PC-3 (cell line): ENCODE measurements around the gene RASSF4. TPM values are rescaled to one million over a fixed set of nuclear protein-coding genes. Genes with fewer than 3 reads are reported as not detected.

Experiments
- ATAC-seq: fragments of 200-7000 bp; cut with Tn5 transposase; 2 replicates; pipeline ENCODE4 v1.9.1; 2020; ENCODE audit warnings: mild to moderate bottlenecking, moderate library complexity
- BruUV-seq: library from RNA; stranded (reverse); fragments of 400-500 nt; replicated peaks from 2 replicates; lab custom pipeline; 2021; lab: Mats Ljungman, UMichigan
- CTCF ChIA-PET: fragments of 300-600 bp; sonication (Branson Sonifier 250); formaldehyde crosslinking; loops from one replicate; lab custom pipeline; 2022; ENCODE audit warnings: antibody characterized with exemption; lab: Charles Lee
- POLR2A ChIA-PET: fragments of 300-600 bp; sonication (Branson Sonifier 250); formaldehyde crosslinking; loops from one replicate; lab custom pipeline; 2022; ENCODE audit warnings: antibody characterized with exemption; ENCODE audit not compliant: unreplicated experiment; lab: Charles Lee
- DNase-seq: peaks from one replicate; pipeline ENCODE4 v3.0.0-alpha.2; 2015
- H2AFZ ChIP-seq: fragments of 300-600 bp; sonication (generic); 2 replicates; pipeline ENCODE4 v1.6.0; 2016; ENCODE audit warnings: antibody characterized with exemption, low read length
- H3F3A ChIP-seq: fragments of 300-600 bp; sonication (generic); one replicate; pipeline ENCODE4 v1.6.0; 2017; ENCODE audit warnings: antibody characterized with exemption, low read length, control low read depth, mild to moderate bottlenecking; ENCODE audit not compliant: unreplicated experiment
- H3K27ac ChIP-seq: fragments of 300-600 bp; sonication (generic); 2 replicates; pipeline ENCODE4 v1.5.1; 2016; ENCODE audit warnings: mild to moderate bottlenecking, low read length
- H3K27me3 ChIP-seq: fragments of 300-600 bp; sonication (generic); 2 replicates; pipeline ENCODE4 v1.6.1; 2016; ENCODE audit warnings: low read length, mixed read lengths
- H3K36me3 ChIP-seq: fragments of 300-600 bp; sonication (generic); 2 replicates; pipeline ENCODE4 v1.6.1; 2016; ENCODE audit warnings: low read depth, mixed run types, low read length, mixed read lengths
- H3K4me1 ChIP-seq: fragments of 300-600 bp; sonication (generic); 2 replicates; pipeline ENCODE4 v1.5.1; 2016; ENCODE audit warnings: low read length; ENCODE audit not compliant: insufficient read depth
- H3K4me2 ChIP-seq: fragments of 300-600 bp; sonication (generic); 2 replicates; pipeline ENCODE4 v1.6.0; 2016; ENCODE audit warnings: low read length
- H3K4me3 ChIP-seq: fragments of 300-600 bp; sonication (generic); 2 replicates; pipeline ENCODE4 v1.5.1; 2016; ENCODE audit warnings: mild to moderate bottlenecking, low read length, mixed read lengths
- H3K79me2 ChIP-seq: fragments of 300-600 bp; sonication (generic); 2 replicates; pipeline ENCODE4 v1.6.1; 2017; ENCODE audit warnings: low read length, mixed read lengths
- H3K9ac ChIP-seq: fragments of 300-600 bp; sonication (generic); 2 replicates; pipeline ENCODE4 v1.6.0; 2016; ENCODE audit warnings: mild to moderate bottlenecking, low read length
- H3K9me2 ChIP-seq: fragments of 300-600 bp; sonication (generic); replicated peaks from 2 replicates; pipeline ENCODE4 v1.6.1; 2016; ENCODE audit warnings: mixed run types, low read length, mixed read lengths
- H3K9me3 ChIP-seq: fragments of 300-600 bp; sonication (generic); 2 replicates; pipeline ENCODE4 v1.6.1; 2016; ENCODE audit warnings: low read length, mixed read lengths
- H4K20me1 ChIP-seq: fragments of 300-600 bp; sonication (generic); 2 replicates; pipeline ENCODE4 v1.6.1; 2016; ENCODE audit warnings: low read length, mixed read lengths
- CTCF ChIP-seq: fragments of 300-600 bp; sonication (generic); conservative IDR thresholded peaks from 2 replicates; pipeline ENCODE4 v1.5.1; 2017; ENCODE audit warnings: antibody characterized with exemption, low read depth, mild to moderate bottlenecking, low read length
- EZH2 ChIP-seq: fragments of 300-600 bp; sonication (generic); IDR thresholded peaks from one replicate; pipeline ENCODE4 v1.6.1; 2017; ENCODE audit warnings: antibody characterized with exemption, mild to moderate bottlenecking, low read length; ENCODE audit not compliant: unreplicated experiment
- EZH2phosphoT487 ChIP-seq: fragments of 300-600 bp; sonication (generic); IDR thresholded peaks from 2 replicates; pipeline ENCODE4 v1.6.1; 2018; ENCODE audit warnings: mild to moderate bottlenecking, antibody characterized with exemption, low read length, borderline replicate concordance
- intact Hi-C: fragments of 100-400 bp; cut with micrococcal nuclease; formaldehyde crosslinking; loops from 2 replicates; pipeline ENCODE4 v1.9.0; 2023
- total RNA-seq: library from RNA; depleted of rRNA; stranded (reverse); fragments of >200 nt; gene quantifications from 2 replicates; pipeline ENCODE4 v1.2.3, GENCODE V29; 2014

Gene RASSF4
- total RNA-seq, 1 experiment from 2014 or later = 8.7 TPM

GRCh38 chr10:45001381-45002148 lies 42.0 kb downstream of the RASSF4 start:
- H3K27ac ChIP-seq = peak overlapping the region; percentile 73
- DNase-seq (peak; percentile 84), ATAC-seq (peak; percentile 83)
- H2AFZ ChIP-seq = peak overlapping the region; percentile 80
- no peaks in the 10 kb centered on the region for H3K27me3 ChIP-seq
- BruUV-seq = TSS peak; percentile 44
- peak overlapping the region; percentile 80 for H3K4me2 ChIP-seq
- H3K9me3 ChIP-seq = no peaks in the 10 kb centered on the region
- peak overlapping the region; percentile 65 for H3K4me3 ChIP-seq
- peak overlapping the region; percentile 85 for H3K9ac ChIP-seq
- H4K20me1 ChIP-seq = peaks cover 6% of the 10 kb centered on the region; the same call in 1 of the 2 replicates
- intact Hi-C loops = loop anchor here (10.0 kb wide), 2 partner anchors 453 to 673 kb away; partner anchors contain the start of gene ZFAND4
- peaks cover 24% of the 10 kb centered on the region; the same call in 1 of the 2 replicates for H3K36me3 ChIP-seq
- peaks cover 19% of the 10 kb centered on the region for H3K4me1 ChIP-seq
- H3K79me2 ChIP-seq = peaks cover 24% of the 10 kb centered on the region
- H3K9me2 ChIP-seq = no peaks in the 10 kb centered on the region
- no peak for TF ChIP-seq CTCF
- no peak for TF ChIP-seq EZH2
- no peak for TF ChIP-seq EZH2phosphoT487
- POLR2A ChIA-PET = interaction anchor here (0.7 to 1.5 kb wide), 3 partner anchors 21 to 69 kb away, joined by 3 to 7 read pairs (median 5); partner anchors contain the start of gene DEPP1
- no peaks in the 10 kb centered on the region for H3F3A ChIP-seq
- CTCF ChIA-PET = interaction anchor here (1.0 to 1.3 kb wide), 3 partner anchors 19 to 234 kb away, joined by 3 to 8 read pairs (median 8); no protein-coding TSS in a partner anchor

GRCh38 chr10:45003432-45004000 lies 43.9 kb downstream of the RASSF4 start:
- Histone ChIP-seq H3K4me2 (no peak overlapping the region), H4K20me1 (peaks cover 6% of the 10 kb centered on the region; the same call in 1 of the 2 replicates), H3K9me3 (no peaks in the 10 kb centered on the region), H3K27me3 (no peaks in the 10 kb centered on the region), H3K4me1 (peaks cover 24% of the 10 kb centered on the region), H2AFZ (no peak overlapping the region), H3K27ac (no peak overlapping the region), H3K4me3 (no peak overlapping the region), H3K36me3 (peaks cover 24% of the 10 kb centered on the region; the same call in 1 of the 2 replicates), H3K9ac (no peak overlapping the region), H3K9me2 (no peaks in the 10 kb centered on the region), H3F3A (no peaks in the 10 kb centered on the region), H3K79me2 (peaks cover 24% of the 10 kb centered on the region)
- no peak for ATAC-seq
- no TSS peak for BruUV-seq
- intact Hi-C loops = loop anchor here (10.0 kb wide), 2 partner anchors 451 to 671 kb away; partner anchors contain the start of gene ZFAND4
- POLR2A ChIA-PET = no interaction called here
- DNase-seq = no peak
- no peak for TF ChIP-seq EZH2
- no peak for TF ChIP-seq CTCF
- no peak for TF ChIP-seq EZH2phosphoT487
- CTCF ChIA-PET = no interaction called here
